ENCODE data around the gene RTN3. TPM values are rescaled to one million over a fixed set of nuclear protein-coding genes. Genes with fewer than 3 reads are reported as not detected.
A peak's percentile ranks its signal among the peaks of the same experiment; 100 is the strongest.

RTN3 gene
- total and polyA plus RNA-seq, 3 donors from 2014 or later = 75.6 to 103 (median 81.6) TPM

DNA sequence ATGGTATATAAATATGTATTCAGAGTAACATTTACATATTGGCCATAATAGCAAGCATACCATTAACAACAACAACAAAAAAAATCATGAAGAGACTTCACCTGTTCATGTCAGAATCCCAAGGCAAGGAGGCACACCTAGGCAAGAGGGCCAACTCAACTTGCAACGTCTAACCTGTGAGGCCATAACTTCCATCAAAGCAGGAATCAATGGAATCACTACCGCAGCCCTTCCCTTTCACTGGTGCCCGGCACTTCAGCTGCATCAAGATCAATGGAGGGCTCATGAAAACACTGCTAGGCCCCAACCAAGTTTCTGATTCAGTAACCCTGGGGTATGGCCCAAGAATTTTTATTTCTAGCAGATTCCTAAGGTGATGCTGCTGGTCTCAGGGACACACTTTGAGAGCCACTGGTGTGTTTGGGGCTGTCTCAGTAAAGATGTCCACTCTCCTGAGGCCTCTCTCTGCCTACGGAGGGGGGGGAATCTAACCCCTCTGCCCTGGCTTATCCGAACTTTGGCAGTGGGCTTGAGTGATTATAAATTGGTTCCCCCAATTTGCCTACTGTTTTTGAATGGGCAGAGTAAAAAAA is 79.3 kb downstream of the RTN3 start:
- Histone ChIP-seq H3K4me1 (peaks cover 8% of the 10 kb centered on the region), H3K36me3 (ENCODE audit: low read depth, missing control alignments) (no peaks in the 10 kb centered on the region), H3K27ac (no peak overlapping the region), H3K4me3 (no peak overlapping the region), H3K9me3 (no peaks in the 10 kb centered on the region), H3K27me3 (no peaks in the 10 kb centered on the region)
- intact Hi-C loops (cut with DNase I; ENCODE audit: low total_unique reads) = loop anchor here (10.0 kb wide), 1 partner anchor 184 kb away; no protein-coding TSS in a partner anchor
- TF ChIP-seq, protein P1, sequence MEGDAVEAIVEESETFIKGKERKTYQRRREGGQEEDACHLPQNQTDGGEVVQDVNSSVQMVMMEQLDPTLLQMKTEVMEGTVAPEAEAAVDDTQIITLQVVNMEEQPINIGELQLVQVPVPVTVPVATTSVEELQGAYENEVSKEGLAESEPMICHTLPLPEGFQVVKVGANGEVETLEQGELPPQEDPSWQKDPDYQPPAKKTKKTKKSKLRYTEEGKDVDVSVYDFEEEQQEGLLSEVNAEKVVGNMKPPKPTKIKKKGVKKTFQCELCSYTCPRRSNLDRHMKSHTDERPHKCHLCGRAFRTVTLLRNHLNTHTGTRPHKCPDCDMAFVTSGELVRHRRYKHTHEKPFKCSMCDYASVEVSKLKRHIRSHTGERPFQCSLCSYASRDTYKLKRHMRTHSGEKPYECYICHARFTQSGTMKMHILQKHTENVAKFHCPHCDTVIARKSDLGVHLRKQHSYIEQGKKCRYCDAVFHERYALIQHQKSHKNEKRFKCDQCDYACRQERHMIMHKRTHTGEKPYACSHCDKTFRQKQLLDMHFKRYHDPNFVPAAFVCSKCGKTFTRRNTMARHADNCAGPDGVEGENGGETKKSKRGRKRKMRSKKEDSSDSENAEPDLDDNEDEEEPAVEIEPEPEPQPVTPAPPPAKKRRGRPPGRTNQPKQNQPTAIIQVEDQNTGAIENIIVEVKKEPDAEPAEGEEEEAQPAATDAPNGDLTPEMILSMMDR (IDR thresholded peaks at IDR 0.05) = no peak
- no peak for TF ChIP-seq POLR2A (IDR thresholded peaks at IDR 0.05)
- no peak for DNase-seq
- 64 to 77% methylated on average over 5 of the region's 5 CpGs for WGBS, 2 donors

DNA sequence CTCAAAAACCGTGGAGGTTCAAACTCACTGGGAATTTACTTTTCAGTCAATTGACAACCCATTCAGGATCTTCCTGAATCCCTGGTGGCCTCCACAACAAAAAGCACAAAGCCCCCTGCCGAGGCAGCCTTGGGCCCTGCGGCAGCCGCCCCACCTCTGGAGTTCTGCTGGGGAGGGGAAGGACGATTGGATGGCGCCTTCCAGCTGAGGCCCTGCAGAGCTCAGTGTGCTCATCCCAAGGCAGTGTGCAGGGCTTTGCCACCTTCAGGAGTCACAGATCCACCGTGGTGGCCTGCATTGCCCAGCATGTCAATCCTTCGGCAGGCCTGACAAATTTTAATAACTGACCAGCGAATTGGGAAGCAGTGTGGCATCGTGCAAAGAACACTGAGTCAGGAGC is 79.9 kb downstream of the RTN3 start:
- intact Hi-C loops (cut with DNase I; ENCODE audit: low total_unique reads) = loop anchor here (10.0 kb wide), 1 partner anchor 184 kb away; no protein-coding TSS in a partner anchor
- no peaks in the 10 kb centered on the region for H3K36me3 ChIP-seq (ENCODE audit: low read depth, missing control alignments)
- no peaks in the 10 kb centered on the region for H3K27me3 ChIP-seq
- H3K4me3 ChIP-seq = no peak overlapping the region
- H3K9me3 ChIP-seq = no peaks in the 10 kb centered on the region
- TF ChIP-seq, protein P1 (IDR thresholded peaks at IDR 0.05) = no peak
- TF ChIP-seq POLR2A (IDR thresholded peaks at IDR 0.05) = no peak
- H3K27ac ChIP-seq = no peak overlapping the region
- H3K4me1 ChIP-seq = peaks cover 14% of the 10 kb centered on the region
- DNase-seq = no peak
- 70 to 78% methylated on average over 6 to 10 of the region's 10 CpGs for WGBS, 2 donors

DNA sequence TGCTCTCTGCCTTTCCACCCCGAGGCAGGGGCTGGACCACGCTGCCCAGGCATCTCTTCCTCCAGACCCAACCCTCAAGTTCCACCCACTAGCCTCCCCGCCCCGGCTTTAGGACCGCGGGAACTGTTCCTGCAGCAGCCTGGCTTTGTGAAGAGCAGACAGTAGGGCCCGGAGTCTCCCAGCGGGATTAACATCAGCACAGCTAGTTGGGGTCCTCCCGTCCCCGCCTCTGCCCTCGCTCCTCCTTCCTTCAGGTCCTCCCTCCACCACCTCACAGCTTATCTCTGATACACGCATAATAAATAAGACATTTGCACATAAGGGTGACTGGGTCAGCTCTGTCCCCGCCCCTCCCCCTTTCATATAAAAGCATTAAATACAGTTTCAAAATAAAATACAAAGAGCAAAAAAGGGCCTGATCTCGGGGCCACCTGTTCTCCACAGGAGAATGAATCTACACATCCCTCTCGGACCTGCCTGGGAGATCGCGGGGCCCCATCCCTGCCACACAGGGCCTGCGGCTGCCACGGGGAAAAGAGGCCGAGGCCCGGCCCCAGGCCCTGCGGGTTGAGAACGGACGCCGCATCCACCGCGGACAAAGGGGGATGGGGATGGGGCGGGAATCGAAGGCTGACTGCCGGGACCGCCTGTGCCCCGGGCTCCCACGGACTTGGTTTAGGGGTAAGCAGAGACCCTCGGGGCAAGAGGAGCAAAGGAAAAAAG is 80.8 kb downstream of the RTN3 start:
- peak overlapping the region in 1 of 2 donors; percentile 15 for H3K27ac ChIP-seq
- H3K4me1 ChIP-seq = peaks cover 23% of the 10 kb centered on the region
- WGBS, 2 donors = 37 to 43% methylated on average over 34 of the region's 34 CpGs
- H3K9me3 ChIP-seq = no peaks in the 10 kb centered on the region
- DNase-seq = no peak
- intact Hi-C loops (cut with DNase I; ENCODE audit: low total_unique reads) = loop anchor here (10.0 kb wide), 1 partner anchor 183 kb away; no protein-coding TSS in a partner anchor
- no peaks in the 10 kb centered on the region for H3K36me3 ChIP-seq (ENCODE audit: low read depth, missing control alignments)
- H3K4me3 ChIP-seq = peak overlapping the region; percentile 49 to 56
- TF ChIP-seq POLR2A (IDR thresholded peaks at IDR 0.05) = no peak
- TF ChIP-seq, protein P1 (IDR thresholded peaks at IDR 0.05) = no peak
- no peaks in the 10 kb centered on the region for H3K27me3 ChIP-seq

DNA sequence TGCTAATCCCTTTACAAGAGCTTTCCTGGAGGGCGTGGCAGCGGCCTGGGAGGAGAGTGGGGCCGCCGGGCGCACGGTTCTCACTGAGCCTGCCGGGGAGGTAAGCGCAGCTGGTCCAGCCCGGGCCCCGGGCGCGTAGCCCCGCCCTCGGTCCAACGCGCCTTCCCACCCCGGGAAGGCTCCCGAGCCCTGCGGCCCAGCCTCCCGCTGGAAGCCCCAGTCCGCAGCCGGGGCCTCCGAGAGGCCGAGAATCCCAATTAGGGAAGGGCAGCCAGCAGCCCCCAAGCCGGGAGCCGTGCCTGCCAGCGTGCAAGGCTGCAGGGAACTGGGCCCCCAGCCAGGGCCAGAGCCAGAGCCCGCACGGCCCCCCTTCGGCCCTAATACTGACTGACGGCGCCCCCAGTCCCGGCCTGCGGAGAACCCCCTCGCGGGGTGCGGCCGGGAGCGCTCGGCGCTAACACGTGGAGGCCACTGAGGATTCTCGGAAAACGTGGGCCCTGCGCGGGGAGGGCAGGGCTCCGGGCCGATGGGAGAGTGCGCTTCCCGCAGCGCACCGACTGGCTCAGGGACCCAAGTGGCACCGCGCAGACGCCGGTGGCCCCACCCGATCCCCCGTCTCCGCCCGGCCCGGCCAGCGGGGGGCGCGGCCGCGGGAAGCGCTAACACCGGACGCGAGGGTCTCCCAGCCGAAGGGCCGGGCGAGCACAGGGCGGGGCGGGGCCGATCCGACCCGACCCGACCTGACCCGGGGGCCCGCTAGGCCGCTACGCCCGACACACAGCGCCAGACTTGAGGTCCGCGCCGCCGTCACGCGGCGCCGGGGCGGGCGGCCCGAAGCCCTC is 81.6 kb downstream of the RTN3 start:
- Histone ChIP-seq H3K27me3 (no peaks in the 10 kb centered on the region), H3K9me3 (no peaks in the 10 kb centered on the region), H3K4me3 (peak overlapping the region; percentile 49 to 56), H3K4me1 (peaks cover 26% of the 10 kb centered on the region), H3K36me3 (ENCODE audit: low read depth, missing control alignments) (no peaks in the 10 kb centered on the region), H3K27ac (peak overlapping the region; percentile 15 to 64)
- intact Hi-C loops (cut with DNase I; ENCODE audit: low total_unique reads) = loop anchor here (10.0 kb wide), 1 partner anchor 182 kb away; no protein-coding TSS in a partner anchor
- no peak for DNase-seq
- TF ChIP-seq, protein P1 (IDR thresholded peaks at IDR 0.05) = no peak
- TF ChIP-seq POLR2A (IDR thresholded peaks at IDR 0.05) = no peak
- WGBS, 2 donors = 37 to 45% methylated on average over 13 to 96 of the region's 96 CpGs
